Fibroblast of pulmonary artery (primary cell): ENCODE results near the gene LGALS12.

Experiments used
- DNase-seq: peaks from one replicate; pipeline ENCODE4 v3.0.0-alpha.2; 2010; ENCODE audit warnings: low read depth
- H3K4me3 ChIP-seq: replicated peaks from 2 replicates; pipeline ENCODE4 v1.5.1; 2011; ENCODE audit warnings: low read depth, mild to moderate bottlenecking, control low read depth, low read length, moderate library complexity
- CTCF ChIP-seq: IDR thresholded peaks from 2 replicates; pipeline ENCODE4 v1.5.1; 2011; ENCODE audit warnings: mild to moderate bottlenecking, control low read depth, low read length, inconsistent platforms; ENCODE audit errors: missing control alignments

Gene LGALS12

GRCh38 chr11:63560506-63561180, 54.8 kb downstream of the LGALS12 start:
- no peak for TF ChIP-seq CTCF
- DNase-seq = no peak
- no peak overlapping the region for H3K4me3 ChIP-seq

- no peak for DNase-seq
- no peak for TF ChIP-seq CTCF
- H3K4me3 ChIP-seq = no peak within 1 kb of the TSS
Observed at GRCh38 chr11:63563201-63564055, 57.5 kb downstream of the LGALS12 start, which contains the start of gene PLAAT2. Gene PLAAT2 (minus strand): TSS chr11:63563379. CDS start chr11:63563324, 55 bp downstream.

GRCh38 chr11:63564056-63564774, 58.3 kb downstream of the LGALS12 start:
- TF ChIP-seq CTCF = no peak
- no peak overlapping the region for H3K4me3 ChIP-seq
- no peak for DNase-seq

GRCh38 chr11:63564784-63565350, 59.0 kb downstream of the LGALS12 start:
- no peak overlapping the region for H3K4me3 ChIP-seq
- no peak for TF ChIP-seq CTCF
- no peak for DNase-seq
